Neural progenitor cell (in vitro differentiated cells): ENCODE measurements around the gene RPL5.

Experiments
- EZH2 ChIP-seq: fragments of 200-600 bp; sonication (generic); IDR thresholded peaks from 2 replicates; pipeline ENCODE4 v1.6.1; 2017; ENCODE audit warnings: antibody characterized with exemption, mild to moderate bottlenecking, moderate library complexity
- EZH2phosphoT487 ChIP-seq: fragments of 200-600 bp; sonication (generic); IDR thresholded peaks from 2 replicates; pipeline ENCODE4 v1.6.1; 2017; ENCODE audit warnings: antibody characterized with exemption
- TF ChIP-seq, protein P1 (sequence below): fragments of 200-600 bp; sonication (generic); IDR thresholded peaks from 2 replicates; pipeline ENCODE4 v1.5.1; 2017; ENCODE audit warnings: antibody characterized with exemption, mild to moderate bottlenecking

- no peak for TF ChIP-seq EZH2
- TF ChIP-seq, protein P1, sequence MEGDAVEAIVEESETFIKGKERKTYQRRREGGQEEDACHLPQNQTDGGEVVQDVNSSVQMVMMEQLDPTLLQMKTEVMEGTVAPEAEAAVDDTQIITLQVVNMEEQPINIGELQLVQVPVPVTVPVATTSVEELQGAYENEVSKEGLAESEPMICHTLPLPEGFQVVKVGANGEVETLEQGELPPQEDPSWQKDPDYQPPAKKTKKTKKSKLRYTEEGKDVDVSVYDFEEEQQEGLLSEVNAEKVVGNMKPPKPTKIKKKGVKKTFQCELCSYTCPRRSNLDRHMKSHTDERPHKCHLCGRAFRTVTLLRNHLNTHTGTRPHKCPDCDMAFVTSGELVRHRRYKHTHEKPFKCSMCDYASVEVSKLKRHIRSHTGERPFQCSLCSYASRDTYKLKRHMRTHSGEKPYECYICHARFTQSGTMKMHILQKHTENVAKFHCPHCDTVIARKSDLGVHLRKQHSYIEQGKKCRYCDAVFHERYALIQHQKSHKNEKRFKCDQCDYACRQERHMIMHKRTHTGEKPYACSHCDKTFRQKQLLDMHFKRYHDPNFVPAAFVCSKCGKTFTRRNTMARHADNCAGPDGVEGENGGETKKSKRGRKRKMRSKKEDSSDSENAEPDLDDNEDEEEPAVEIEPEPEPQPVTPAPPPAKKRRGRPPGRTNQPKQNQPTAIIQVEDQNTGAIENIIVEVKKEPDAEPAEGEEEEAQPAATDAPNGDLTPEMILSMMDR: no peak
- no peak for TF ChIP-seq EZH2phosphoT487
These were observed 475 bp upstream of the RPL5 start for GRCh38 chr1:92831368-92831761.
